BJ (cell line): Measurements from ENCODE around the gene LRIG1. TPM values are rescaled to one million over a fixed set of nuclear protein-coding genes. Genes with fewer than 3 reads are reported as not detected.
A peak's percentile ranks its signal among the peaks of the same experiment; 100 is the strongest.

ENCODE experiments used
- CTCF ChIA-PET: fragments of 350-600 bp; formaldehyde crosslinking; extraction: SDS; loops from one replicate; lab custom pipeline; 2021; ENCODE audit warnings: antibody characterized with exemption, inconsistent platforms; lab: Yijun Ruan, JAX
- POLR2A ChIA-PET: fragments of 300-600 bp; sonication (Branson Sonifier 250); formaldehyde crosslinking; extraction: SDS; loops from one replicate; lab custom pipeline; 2021; ENCODE audit warnings: antibody characterized with exemption; lab: Charles Lee
- DNase-seq: peaks from one replicate; pipeline ENCODE4 v3.0.0-alpha.2; 2011; ENCODE audit warnings: low read depth
- H3K27me3 ChIP-seq: 2 replicates; pipeline ENCODE4 v1.6.0; 2011; ENCODE audit warnings: low read length; ENCODE audit not compliant: control insufficient read depth, insufficient read depth
- H3K36me3 ChIP-seq: 2 replicates; pipeline ENCODE4 v1.5.1; 2011; ENCODE audit warnings: low read length; ENCODE audit not compliant: control insufficient read depth, insufficient read depth
- H3K4me3 ChIP-seq: 2 replicates; pipeline ENCODE4 v1.5.1; 2011; ENCODE audit warnings: low read depth, mild to moderate bottlenecking, control low read depth, low read length
- CTCF ChIP-seq: IDR thresholded peaks from 2 replicates; pipeline ENCODE4 v1.5.1; 2011; ENCODE audit warnings: low read depth, mild to moderate bottlenecking, control low read depth, inconsistent platforms, low read length, moderate library complexity; ENCODE audit not compliant: insufficient read depth
- polyA plus RNA-seq: library from polyadenylated mRNA; depleted of rRNA; stranded (reverse); fragments of >200 nt; gene quantifications from 2 replicates; pipeline ENCODE4 v1.2.3, GENCODE V29; 2011

The LRIG1 gene
- polyA plus RNA-seq, 1 experiment, result 13.0 TPM

DNA sequence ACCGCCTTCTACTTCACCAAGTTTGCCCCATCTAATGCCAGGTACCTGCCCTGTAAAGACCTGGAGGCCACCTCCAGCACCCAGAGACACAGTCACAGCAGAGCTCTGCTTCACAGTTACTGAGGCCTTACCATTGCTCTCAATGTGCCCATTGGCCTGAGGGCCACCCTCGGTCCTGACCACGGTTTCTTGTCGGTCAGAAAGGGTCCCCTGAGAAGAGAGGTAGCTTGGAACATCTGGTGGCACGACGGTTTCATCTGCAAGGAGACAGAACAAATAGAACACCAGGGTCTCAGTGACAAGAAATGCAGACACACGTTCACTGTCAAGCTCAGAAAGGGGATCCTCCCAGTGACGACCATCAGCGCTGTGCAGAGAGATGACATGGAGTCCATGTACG, 118.7 kb downstream of the LRIG1 start:
- TF ChIP-seq CTCF, result no peak
- POLR2A ChIA-PET, result no interaction called here
- CTCF ChIA-PET, result interaction anchor here (0.8 to 1.2 kb wide), 2 partner anchors 10 to 440 kb away, joined by 3 to 4 read pairs; no protein-coding TSS in a partner anchor

DNA sequence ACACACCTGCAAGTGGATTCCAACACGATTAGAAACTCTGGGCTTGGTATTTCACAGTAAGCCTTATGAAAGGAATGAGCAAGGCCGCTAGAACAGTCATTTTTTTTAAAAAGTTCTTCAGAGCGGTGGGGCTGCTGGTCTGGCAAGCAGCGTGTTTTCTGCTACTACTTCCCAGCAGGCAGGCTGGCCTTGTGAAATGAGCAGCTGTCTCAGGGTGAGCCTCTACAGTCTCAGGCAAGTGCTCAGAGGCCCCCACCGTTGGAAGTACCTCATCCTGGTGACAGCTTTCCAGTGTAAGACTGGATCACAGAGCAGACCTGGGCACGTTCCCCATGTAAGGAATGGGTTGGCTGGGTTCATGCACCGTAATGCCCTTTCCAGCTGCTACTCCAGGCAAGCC, 119.2 kb downstream of the LRIG1 start:
- CTCF ChIA-PET, result interaction anchor here (0.8 kb wide), 1 partner anchor 9 kb away, joined by 3 read pairs; no protein-coding TSS in a partner anchor
- no peaks in the 10 kb centered on the region for H3K27me3 ChIP-seq
- H3K36me3 ChIP-seq, result peaks cover 20% of the 10 kb centered on the region
- H3K4me3 ChIP-seq, result no peak overlapping the region
- no peak for DNase-seq
- POLR2A ChIA-PET, result no interaction called here
- no peak for TF ChIP-seq CTCF

More for the DNA sequence above, 118.7 kb downstream of the LRIG1 start:
- Histone ChIP-seq H3K4me3 (no peak overlapping the region), H3K27me3 (no peaks in the 10 kb centered on the region), H3K36me3 (peaks cover 20% of the 10 kb centered on the region)
- DNase-seq, result no peak

DNA sequence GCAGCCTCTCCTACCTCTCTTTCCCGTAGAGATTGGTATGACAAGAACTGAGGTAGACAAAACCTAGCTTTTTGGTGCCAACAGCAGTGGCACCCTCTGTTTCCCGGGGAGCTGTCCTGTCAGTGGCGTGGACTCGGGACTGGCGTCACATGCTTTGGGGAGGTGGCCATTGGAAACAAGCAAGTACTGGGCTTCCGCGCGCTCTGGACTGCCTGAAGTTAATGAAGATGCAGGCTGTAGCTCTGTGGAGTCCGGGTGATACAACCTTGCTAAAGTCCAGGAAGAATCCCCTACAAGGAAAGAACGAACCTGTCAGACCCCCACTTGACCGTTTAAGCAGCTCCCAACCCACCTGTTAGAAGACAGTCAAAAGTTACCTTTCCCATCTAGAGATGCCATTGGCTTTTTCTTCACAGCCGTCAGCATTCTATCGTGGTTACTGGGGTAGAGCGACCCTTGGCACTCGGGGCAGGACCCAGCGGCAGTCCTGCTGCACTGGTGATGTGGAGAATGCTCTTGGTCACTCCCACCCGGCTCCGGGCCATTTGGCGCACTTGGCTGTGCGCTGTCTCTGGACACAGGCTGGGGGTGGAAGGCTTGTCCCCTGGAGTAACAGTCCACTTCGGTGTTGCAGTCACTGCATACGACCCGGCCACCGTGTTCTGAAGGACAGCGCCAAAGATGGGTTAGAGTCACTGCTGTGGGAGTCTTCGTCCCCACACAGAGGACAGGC, 120.5 kb downstream of the LRIG1 start:
- DNase-seq, result no peak
- no peak for TF ChIP-seq CTCF
- Histone ChIP-seq H3K4me3 (no peak overlapping the region), H3K27me3 (no peaks in the 10 kb centered on the region), H3K36me3 (peaks cover 15% of the 10 kb centered on the region)
- ChIA-PET POLR2A (no interaction called here), CTCF (interaction anchor here (0.6 to 1.1 kb wide), 3 partner anchors 103 to 636 kb away, joined by 3 to 4 read pairs (median 3); no protein-coding TSS in a partner anchor)

DNA sequence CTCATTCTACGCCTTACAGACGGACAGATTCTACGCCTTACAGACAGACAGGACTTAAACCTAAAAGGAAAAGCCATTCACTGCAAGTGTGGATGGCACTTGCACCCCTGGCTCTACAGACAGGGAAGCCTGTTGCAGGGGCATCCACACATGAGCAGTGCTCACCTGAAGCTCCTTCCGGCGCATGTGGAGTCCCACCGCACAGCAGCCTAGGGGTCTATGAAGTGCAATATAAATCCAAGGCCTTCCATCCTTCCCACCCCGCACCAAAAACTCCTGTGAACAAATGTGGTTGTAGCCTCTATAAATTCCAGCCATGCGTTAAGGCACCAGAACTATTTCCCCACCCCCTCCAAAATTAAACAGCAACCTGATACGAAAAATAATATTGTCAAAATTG, 121.3 kb downstream of the LRIG1 start:
- Histone ChIP-seq H3K27me3 (no peaks in the 10 kb centered on the region), H3K4me3 (no peak overlapping the region), H3K36me3 (peaks cover 15% of the 10 kb centered on the region)
- no peak for DNase-seq
- TF ChIP-seq CTCF, result no peak
- ChIA-PET POLR2A (no interaction called here), CTCF (interaction anchor here (0.6 to 1.3 kb wide), 4 partner anchors 15 to 442 kb away, joined by 3 to 4 read pairs (median 3); no protein-coding TSS in a partner anchor)

- POLR2A ChIA-PET, result no interaction called here
- CTCF ChIA-PET, result interaction anchor here (0.9 to 2.0 kb wide), 17 partner anchors 8 to 1088 kb away, joined by 3 to 13 read pairs (median 4); no protein-coding TSS in a partner anchor
- no peak overlapping the region for H3K4me3 ChIP-seq
- TF ChIP-seq CTCF, result peak; percentile 60
- DNase-seq, result no peak
- H3K36me3 ChIP-seq, result peaks cover 15% of the 10 kb centered on the region
- H3K27me3 ChIP-seq, result no peaks in the 10 kb centered on the region
Measured at GRCh38 chr3:66378256-66378655, 122.6 kb downstream of the LRIG1 start.
